ENCODE results near the gene IRF5. TPM values are rescaled to one million over a fixed set of nuclear protein-coding genes. Genes with fewer than 3 reads are reported as not detected.
A peak's percentile ranks its signal among the peaks of the same experiment; 100 is the strongest.

The IRF5 gene
- total RNA-seq, 1 donor from 2014 or later: 1.8 TPM

GRCh38 chr7:128891110-128891941, 46.4 kb upstream of the IRF5 start:
- Mint-ChIP-seq H3K9me3 (no peaks in the 10 kb centered on the region), H3K4me1 (ENCODE audit: unreplicated experiment) (no peaks in the 10 kb centered on the region), H3K36me3 (no peaks in the 10 kb centered on the region), H3K27ac (no peak overlapping the region), H3K27me3 (peaks cover 14% of the 10 kb centered on the region), H3K4me3 (peak overlapping the region; percentile 36)
- no peak for DNase-seq (ENCODE audit: extremely low spot score, unreplicated experiment)
- TF ChIP-seq CTCF (conservative IDR thresholded peaks at IDR 0.05): peak; percentile 14

- peak overlapping the region; percentile 36 for H3K4me3 Mint-ChIP-seq
- no peaks in the 10 kb centered on the region for H3K36me3 Mint-ChIP-seq
- no peaks in the 10 kb centered on the region for H3K9me3 Mint-ChIP-seq
- no peak for DNase-seq (ENCODE audit: extremely low spot score, unreplicated experiment)
- H3K27me3 Mint-ChIP-seq: peaks cover 14% of the 10 kb centered on the region
- no peaks in the 10 kb centered on the region for H3K4me1 Mint-ChIP-seq (ENCODE audit: unreplicated experiment)
- TF ChIP-seq CTCF (conservative IDR thresholded peaks at IDR 0.05): no peak
- no peak overlapping the region for H3K27ac Mint-ChIP-seq
Observed at GRCh38 chr7:128891942-128892269, 45.8 kb upstream of the IRF5 start.

GRCh38 chr7:128892521-128893250, 45.0 kb upstream of the IRF5 start:
- DNase-seq (ENCODE audit: extremely low spot score, unreplicated experiment): no peak
- Mint-ChIP-seq H3K9me3 (no peaks in the 10 kb centered on the region), H3K27me3 (peaks cover 14% of the 10 kb centered on the region), H3K4me3 (no peak overlapping the region), H3K36me3 (no peaks in the 10 kb centered on the region), H3K4me1 (ENCODE audit: unreplicated experiment) (no peaks in the 10 kb centered on the region), H3K27ac (no peak overlapping the region)
- TF ChIP-seq CTCF (conservative IDR thresholded peaks at IDR 0.05): no peak

- no peak for DNase-seq (ENCODE audit: extremely low spot score, unreplicated experiment)
- H3K27me3 Mint-ChIP-seq: peaks cover 16% of the 10 kb centered on the region
- H3K36me3 Mint-ChIP-seq: no peaks in the 10 kb centered on the region
- no peak overlapping the region for H3K4me3 Mint-ChIP-seq
- H3K9me3 Mint-ChIP-seq: peaks cover 2% of the 10 kb centered on the region
- no peaks in the 10 kb centered on the region for H3K4me1 Mint-ChIP-seq (ENCODE audit: unreplicated experiment)
- H3K27ac Mint-ChIP-seq: no peak overlapping the region
- no peak for TF ChIP-seq CTCF (conservative IDR thresholded peaks at IDR 0.05)
Observed at GRCh38 chr7:128893251-128894100, 44.3 kb upstream of the IRF5 start.

DNA sequence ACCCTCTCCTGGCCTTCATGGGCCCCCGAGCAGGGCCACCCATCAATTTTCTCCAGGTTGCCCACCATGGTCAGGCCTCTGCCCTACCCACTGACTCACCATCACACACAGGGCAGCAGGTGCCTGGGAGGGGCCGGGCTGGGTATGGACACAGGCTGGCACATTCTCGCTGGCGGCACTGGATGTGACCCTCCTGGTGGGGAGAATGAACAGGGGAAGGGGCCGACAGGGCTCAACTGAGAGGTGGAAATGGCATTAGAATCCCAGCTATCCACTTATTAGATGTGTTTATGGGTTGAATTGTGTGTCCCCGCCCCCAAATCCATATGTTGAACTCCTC, 43.7 kb upstream of the IRF5 start:
- no peak for TF ChIP-seq CTCF (conservative IDR thresholded peaks at IDR 0.05)
- DNase-seq (ENCODE audit: extremely low spot score, unreplicated experiment): no peak
- Mint-ChIP-seq H3K9me3 (peaks cover 5% of the 10 kb centered on the region), H3K4me1 (ENCODE audit: unreplicated experiment) (no peaks in the 10 kb centered on the region), H3K27ac (no peak overlapping the region), H3K36me3 (no peaks in the 10 kb centered on the region), H3K27me3 (peaks cover 18% of the 10 kb centered on the region), H3K4me3 (no peak overlapping the region)

Data from type B pancreatic cell (in vitro differentiated cells).